Caco-2 (cell line): ENCODE measurements around the gene PTDSS2. TPM values are rescaled to one million over a fixed set of nuclear protein-coding genes. Genes with fewer than 3 reads are reported as not detected.

Source experiments
- BruUV-seq: library from RNA; stranded (reverse); fragments of 400-500 nt; replicated peaks from 2 replicates; lab custom pipeline; 2021; lab: Mats Ljungman, UMichigan
- CTCF ChIA-PET: fragments of 300-600 bp; sonication (Branson Sonifier 250); formaldehyde crosslinking; loops from one replicate; lab custom pipeline; 2022; ENCODE audit warnings: antibody characterized with exemption; lab: Charles Lee
- POLR2A ChIA-PET: fragments of 300-600 bp; sonication (Branson Sonifier 250); formaldehyde crosslinking; loops from one replicate; lab custom pipeline; 2022; ENCODE audit warnings: antibody characterized with exemption; lab: Charles Lee
- DNase-seq, 2 experiments: peaks; one replicate each; pipeline versions ENCODE4 v3.0.0 to v3.0.0-alpha.2; 2020 to 2022
- H3K27me3 ChIP-seq: replicated peaks from 2 replicates; pipeline ENCODE4 v1.6.0; 2011; ENCODE audit warnings: low read length; ENCODE audit not compliant: control insufficient read depth, insufficient read depth
- H3K36me3 ChIP-seq: 2 replicates; pipeline ENCODE4 v1.5.1; 2011; ENCODE audit warnings: low read length; ENCODE audit not compliant: control insufficient read depth, insufficient read depth
- H3K4me1 ChIP-seq: fragments of 250-450 bp; sonication (Bioruptor Pico); 2 replicates; pipeline ENCODE4 v1.5.1; 2020; ENCODE audit warnings: mild to moderate bottlenecking
- H3K4me3 ChIP-seq: 2 replicates; pipeline ENCODE4 v1.5.1; 2011; ENCODE audit warnings: low read depth, mild to moderate bottlenecking, control low read depth, low read length
- H3K9me3 ChIP-seq: fragments of 250-450 bp; sonication (Bioruptor Pico); 2 replicates; pipeline ENCODE4 v1.5.1; 2020; ENCODE audit warnings: mild to moderate bottlenecking, moderate library complexity
- H3K27ac Mint-ChIP-seq: one replicate; pipeline ENCODE4 v1.8.0; 2022; ENCODE audit warnings: mixed read lengths; ENCODE audit not compliant: unreplicated experiment
- H3K27me3 Mint-ChIP-seq: one replicate; pipeline ENCODE4 v1.8.0; 2022; ENCODE audit warnings: mixed read lengths; ENCODE audit not compliant: insufficient read depth, unreplicated experiment
- H3K36me3 Mint-ChIP-seq: one replicate; pipeline ENCODE4 v1.8.0; 2022; ENCODE audit warnings: mild to moderate bottlenecking, mixed read lengths; ENCODE audit not compliant: insufficient read depth, unreplicated experiment
- H3K4me1 Mint-ChIP-seq: one replicate; pipeline ENCODE4 v1.8.0; 2022; ENCODE audit warnings: low read depth, mixed read lengths; ENCODE audit not compliant: unreplicated experiment
- H3K4me3 Mint-ChIP-seq: one replicate; pipeline ENCODE4 v1.8.0; 2022; ENCODE audit warnings: mild to moderate bottlenecking, moderate library complexity, mixed read lengths; ENCODE audit not compliant: unreplicated experiment
- H3K9me3 Mint-ChIP-seq: one replicate; pipeline ENCODE4 v1.8.0; 2022; ENCODE audit warnings: mixed read lengths; ENCODE audit not compliant: unreplicated experiment
- CTCF ChIP-seq, 2 experiments: fragments of 200-600 bp in 1 of 2; IDR thresholded peaks; 1 replicate in 1 of 2; 2 replicates in 1 of 2; pipeline versions ENCODE4 v1.5.1 to v1.8.0; 2011 to 2022; ENCODE audit warnings: antibody characterized with exemption in 1 of 2, control low read depth in 1 of 2, inconsistent platforms in 1 of 2, low read depth in 1 of 2, low read length in 1 of 2, mild to moderate bottlenecking in 1 of 2, moderate library complexity in 1 of 2; ENCODE audit not compliant: insufficient read depth in 1 of 2, severe bottlenecking in 1 of 2, unreplicated experiment in 1 of 2
- intact Hi-C: fragments of 100-400 bp; cut with micrococcal nuclease; formaldehyde crosslinking; loops from one replicate; pipeline ENCODE4 v1.10.0; 2022; ENCODE audit not compliant: unreplicated experiment
- total RNA-seq: library from RNA; stranded (reverse); gene quantifications from 2 replicates; pipeline ENCODE4 v1.2.3, GENCODE V29; 2022

The PTDSS2 gene
- total RNA-seq, 1 experiment from 2014 or later = 44.3 TPM

- no peaks in the 10 kb centered on the region for H3K9me3 ChIP-seq
- BruUV-seq = TSS peak; percentile 24
- H3K27me3 ChIP-seq = no peaks in the 10 kb centered on the region
- no peaks in the 10 kb centered on the region for H3K36me3 ChIP-seq
- DNase-seq = no peak
- POLR2A ChIA-PET = interaction anchor here (1.1 to 1.8 kb wide), 3 partner anchors 11 to 210 kb away, joined by 3 to 7 read pairs (median 4); partner anchors contain the start of genes ANO9, BET1L and RIC8A
- Mint-ChIP-seq H3K4me1 (peaks cover 18% of the 10 kb centered on the region), H3K4me3 (peak overlapping the region; percentile 82), H3K27me3 (no peaks in the 10 kb centered on the region), H3K27ac (peak overlapping the region; percentile 89), H3K36me3 (peaks cover 50% of the 10 kb centered on the region), H3K9me3 (no peaks in the 10 kb centered on the region)
- intact Hi-C loops = loop anchor here (1.0 kb wide), 2 partner anchors 31 to 89 kb away; no protein-coding TSS in a partner anchor
- H3K4me3 ChIP-seq = peak overlapping the region; percentile 96
- CTCF ChIA-PET = interaction anchor here (1.2 to 2.2 kb wide), 3 partner anchors 11 to 59 kb away, joined by 3 to 43 read pairs (median 8); partner anchors contain the start of gene PTDSS2
- peaks cover 31% of the 10 kb centered on the region for H3K4me1 ChIP-seq
- TF ChIP-seq CTCF (IDR thresholded peaks at IDR 0.05; ENCODE audit: insufficient read depth in 1 of 2, low read depth in 1 of 2, low read length in 1 of 2, severe bottlenecking in 1 of 2, unreplicated experiment in 1 of 2) = no peak
Measured at GRCh38 chr11:417652-418342, 32.3 kb upstream of the PTDSS2 start.

- Mint-ChIP-seq H3K27ac (no peak overlapping the region), H3K36me3 (peaks cover 50% of the 10 kb centered on the region)
- POLR2A ChIA-PET = no interaction called here
Measured at GRCh38 chr11:418343-419247, 31.5 kb upstream of the PTDSS2 start.

More at GRCh38 chr11:418343-419247, 31.5 kb upstream of the PTDSS2 start:
- Mint-ChIP-seq H3K4me3 (peak overlapping the region; percentile 82), H3K9me3 (no peaks in the 10 kb centered on the region), H3K4me1 (peaks cover 18% of the 10 kb centered on the region), H3K27me3 (no peaks in the 10 kb centered on the region)
- H3K36me3 ChIP-seq = peaks cover 2% of the 10 kb centered on the region; the same call in 1 of the 2 replicates
- CTCF ChIA-PET = no interaction called here
- no peak for TF ChIP-seq CTCF (IDR thresholded peaks at IDR 0.05; ENCODE audit: insufficient read depth in 1 of 2, low read depth in 1 of 2, low read length in 1 of 2, severe bottlenecking in 1 of 2, unreplicated experiment in 1 of 2)
- TSS peak; percentile 15 for BruUV-seq
- H3K4me3 ChIP-seq = no peak overlapping the region
- peaks cover 37% of the 10 kb centered on the region for H3K4me1 ChIP-seq
- DNase-seq = no peak
- intact Hi-C loops = no loop called here
- H3K9me3 ChIP-seq = no peaks in the 10 kb centered on the region
- H3K27me3 ChIP-seq = no peaks in the 10 kb centered on the region
